Measurements from ENCODE around the gene ABCB10.
"Not testable (repeated sequence)": the region's sequence is repeated elsewhere in the genome, so short reads cannot be mapped to it uniquely, and the experiment has no call there.

The ABCB10 gene

DNA sequence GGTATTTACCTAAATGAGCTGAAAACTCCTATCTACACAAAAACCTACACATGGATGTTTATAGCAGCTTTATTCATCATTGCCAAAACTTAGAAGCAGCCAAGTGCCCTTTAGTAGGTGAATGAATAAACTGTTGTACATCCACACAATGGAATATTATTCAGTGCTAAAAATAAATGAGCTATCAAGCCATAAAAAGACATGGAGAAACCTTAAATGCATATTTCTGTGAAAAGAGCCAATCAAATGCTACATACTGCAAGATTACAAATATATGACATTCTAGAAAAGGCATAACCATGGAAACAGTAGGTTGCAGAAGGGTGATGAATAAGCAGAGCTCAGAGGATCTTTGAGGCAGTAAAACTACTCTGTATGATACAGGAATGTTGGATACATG is 23.3 kb downstream of the ABCB10 start:
- DNase-seq (ENCODE audit: low read depth) = no peak

DNA sequence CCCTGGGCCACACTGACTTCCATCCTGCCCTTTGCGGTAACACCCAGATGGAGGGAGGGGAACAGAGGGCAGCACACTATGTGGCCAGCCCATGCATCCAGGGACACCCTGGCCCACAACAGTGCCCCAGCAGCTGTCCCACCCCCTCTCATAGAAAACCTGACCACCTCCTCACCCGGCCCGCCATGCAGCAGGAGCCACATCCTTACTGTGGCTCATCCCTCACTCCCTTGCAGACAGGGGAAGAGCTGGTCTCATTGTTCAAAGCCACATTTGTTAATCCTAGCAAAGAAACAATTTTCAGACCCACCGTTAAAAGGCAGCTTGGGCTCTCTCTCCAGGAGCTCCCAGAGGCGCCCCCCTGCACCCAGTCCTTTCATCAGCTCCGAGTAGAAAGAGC is 27.2 kb downstream of the ABCB10 start:
- DNase-seq (ENCODE audit: low read depth) = no peak

DNA sequence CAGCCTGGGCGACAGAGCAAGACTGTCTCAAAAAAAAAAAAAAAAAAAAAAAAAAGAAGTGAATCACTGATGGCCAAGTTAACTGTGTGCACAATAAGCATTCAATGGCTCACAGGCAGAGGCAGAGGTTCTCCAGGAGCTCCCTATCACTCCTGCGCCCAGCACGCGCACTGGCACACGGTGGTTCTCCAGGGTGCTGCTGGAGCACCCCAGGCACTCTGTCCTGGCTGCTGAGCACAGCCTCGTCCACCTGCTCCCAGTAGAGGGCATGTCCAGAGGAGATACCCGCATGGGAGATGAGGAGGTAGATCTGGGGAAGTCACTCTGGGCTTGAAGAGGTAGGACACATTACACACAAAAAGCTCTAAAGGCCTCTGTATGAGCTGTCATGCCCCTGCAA is 28.9 kb downstream of the ABCB10 start:
- DNase-seq (ENCODE audit: low read depth) = no peak

DNA sequence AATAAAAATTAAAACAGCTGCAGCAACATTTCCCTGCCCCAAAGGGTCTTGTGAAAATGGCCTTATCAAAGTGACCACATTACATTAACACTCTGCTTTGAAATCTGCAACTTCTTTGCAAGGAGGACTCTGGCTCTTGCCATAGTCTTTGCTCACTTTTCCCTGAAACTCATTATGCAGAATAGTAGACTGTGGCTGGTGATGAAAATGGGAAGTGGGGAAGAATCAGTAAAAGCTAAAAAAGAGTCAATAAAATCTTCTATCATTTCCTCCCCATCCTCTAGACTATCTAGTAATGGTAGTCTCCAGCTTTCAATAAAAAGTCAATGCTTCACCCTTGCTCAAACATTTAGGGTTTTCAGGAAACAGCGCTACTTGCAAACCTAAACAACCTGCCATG is 31.8 kb downstream of the ABCB10 start:
- DNase-seq (ENCODE audit: low read depth) = no peak

DNA sequence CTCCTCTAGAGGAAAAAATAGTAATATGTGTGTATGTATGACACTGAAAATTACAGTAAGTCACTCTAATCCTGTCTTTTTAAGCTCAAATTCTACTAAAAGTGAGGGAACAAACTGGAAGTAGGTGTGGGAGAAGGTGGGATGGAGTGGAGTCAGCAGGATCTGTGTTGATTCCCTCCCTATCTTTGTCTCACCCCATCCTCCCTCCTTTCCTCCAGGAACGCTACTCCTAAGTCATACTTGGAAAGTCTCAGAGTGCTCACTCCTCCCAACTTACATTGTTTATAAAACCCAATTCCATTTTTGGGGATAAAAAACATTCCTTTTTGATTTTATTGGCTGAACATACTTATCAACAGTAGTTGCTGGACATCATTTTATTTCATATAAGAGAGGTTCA is 35.5 kb downstream of the ABCB10 start:
- no peak for DNase-seq (ENCODE audit: low read depth)

DNA sequence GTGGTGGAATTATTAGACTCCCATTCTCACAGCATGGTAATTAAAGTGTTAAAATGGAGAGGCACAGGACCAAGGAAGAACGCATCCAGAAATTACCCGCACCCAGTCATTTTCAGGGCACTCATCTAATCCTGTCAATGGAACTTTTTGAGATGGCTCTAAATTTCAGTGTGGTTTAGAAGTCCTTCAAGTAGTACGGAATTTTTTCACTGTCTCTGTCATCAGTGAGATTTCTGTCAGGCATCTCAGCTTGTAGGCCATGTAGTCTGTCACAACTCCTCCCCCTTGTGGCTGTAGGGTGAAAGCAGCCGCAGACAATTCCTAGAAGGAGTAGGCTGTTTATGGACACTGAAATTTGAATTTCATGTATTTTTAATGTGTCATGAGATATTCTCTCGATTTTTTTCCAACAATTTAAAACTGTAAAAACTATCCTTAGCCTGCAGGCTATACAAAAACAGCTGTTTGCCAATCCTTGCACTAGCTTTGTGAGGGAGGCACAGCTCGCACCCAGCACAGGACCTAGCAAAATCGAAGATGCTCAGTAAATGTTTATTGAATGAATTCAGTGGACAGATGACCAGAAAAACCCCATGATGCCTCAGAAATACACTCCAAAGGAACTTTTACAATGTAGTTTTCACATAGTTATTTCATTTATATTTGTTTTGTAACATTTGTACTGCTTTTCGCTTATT is 43.8 kb downstream of the ABCB10 start:
- peak; percentile 47 for DNase-seq (ENCODE audit: low read depth)

DNA sequence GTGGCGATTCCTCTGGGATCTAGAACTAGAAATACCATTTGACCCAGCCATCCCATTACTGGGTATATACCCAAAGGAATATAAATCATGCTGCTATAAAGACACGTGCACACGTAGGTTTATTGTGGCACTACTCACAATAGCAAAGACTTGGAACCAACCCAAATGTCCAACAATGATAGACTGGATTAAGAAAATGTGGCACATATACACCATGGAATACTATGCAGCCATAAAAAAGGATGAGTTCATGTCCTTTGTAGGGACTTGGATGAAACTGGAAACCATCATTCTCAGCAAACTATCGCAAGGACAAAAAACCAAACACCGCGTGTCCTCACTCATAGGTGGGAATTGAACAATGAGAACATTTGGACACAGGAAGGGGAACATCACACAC is 46.9 kb downstream of the ABCB10 start:
- not testable (repeated sequence) for DNase-seq (ENCODE audit: low read depth)

DNA sequence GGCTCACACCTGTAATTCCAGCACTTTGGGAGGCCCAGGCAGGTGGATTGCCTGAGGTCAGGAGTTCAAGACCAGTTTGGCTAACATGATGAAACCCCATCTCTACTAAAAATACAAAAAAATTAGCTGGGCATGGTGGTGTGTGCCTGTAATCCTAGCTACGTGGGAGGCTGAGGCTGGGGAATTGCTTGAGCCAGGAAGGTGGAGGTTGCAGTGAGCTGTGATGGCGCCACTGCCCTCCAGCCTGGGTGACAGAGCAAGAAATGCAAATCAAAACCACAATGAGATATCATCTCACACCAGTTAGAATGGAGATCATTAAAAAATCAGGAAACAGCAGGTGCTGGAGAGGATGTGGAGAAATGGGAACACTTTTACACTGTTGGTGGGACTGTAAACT is 47.3 kb downstream of the ABCB10 start:
- DNase-seq (ENCODE audit: low read depth) = not testable (repeated sequence)

DNA sequence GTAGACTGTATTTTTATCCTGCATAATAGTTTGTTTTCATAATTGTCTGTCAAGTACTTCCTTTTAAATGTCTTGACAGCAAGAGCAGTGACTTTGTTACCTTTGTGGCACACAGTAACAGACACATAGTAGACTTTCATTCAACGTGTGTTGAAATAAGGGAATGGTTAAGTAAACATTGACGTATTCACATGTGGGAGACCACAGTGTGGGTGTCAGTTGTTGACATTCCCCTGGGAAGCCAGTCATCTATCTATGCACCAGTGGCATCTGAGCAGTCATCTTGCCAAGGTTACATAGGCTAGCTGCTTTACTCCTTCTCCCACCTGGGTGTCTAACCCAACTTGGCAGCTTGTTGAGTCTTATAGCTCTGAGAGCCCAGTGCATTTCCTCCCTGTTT is 48.9 kb downstream of the ABCB10 start:
- no peak for DNase-seq (ENCODE audit: low read depth)

DNA sequence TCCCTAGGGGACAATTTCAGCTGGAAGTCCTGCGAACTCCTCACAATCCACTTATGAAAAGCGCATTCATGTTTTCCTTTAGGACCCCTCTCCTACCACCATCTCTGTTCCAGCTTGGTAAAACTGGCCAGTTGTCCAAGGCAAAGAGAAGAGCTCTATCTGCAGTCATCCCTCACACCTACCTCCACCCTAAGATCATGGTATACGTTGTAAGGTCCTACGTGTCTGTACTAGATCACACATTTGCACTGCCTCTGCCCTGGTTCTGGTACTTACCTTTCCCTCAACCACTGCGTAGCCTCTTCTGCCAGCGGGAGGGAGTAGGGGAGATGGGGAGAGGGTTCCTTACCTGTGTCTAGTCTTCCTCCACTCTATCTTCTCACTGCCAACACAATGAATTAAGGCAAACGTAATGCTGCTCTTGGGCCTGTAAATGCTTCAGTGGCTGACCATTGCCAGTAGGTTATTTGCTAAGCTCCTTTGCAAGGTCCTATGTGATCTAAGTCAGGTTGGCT is 49.6 kb downstream of the ABCB10 start:
- no peak for DNase-seq (ENCODE audit: low read depth)

DNA sequence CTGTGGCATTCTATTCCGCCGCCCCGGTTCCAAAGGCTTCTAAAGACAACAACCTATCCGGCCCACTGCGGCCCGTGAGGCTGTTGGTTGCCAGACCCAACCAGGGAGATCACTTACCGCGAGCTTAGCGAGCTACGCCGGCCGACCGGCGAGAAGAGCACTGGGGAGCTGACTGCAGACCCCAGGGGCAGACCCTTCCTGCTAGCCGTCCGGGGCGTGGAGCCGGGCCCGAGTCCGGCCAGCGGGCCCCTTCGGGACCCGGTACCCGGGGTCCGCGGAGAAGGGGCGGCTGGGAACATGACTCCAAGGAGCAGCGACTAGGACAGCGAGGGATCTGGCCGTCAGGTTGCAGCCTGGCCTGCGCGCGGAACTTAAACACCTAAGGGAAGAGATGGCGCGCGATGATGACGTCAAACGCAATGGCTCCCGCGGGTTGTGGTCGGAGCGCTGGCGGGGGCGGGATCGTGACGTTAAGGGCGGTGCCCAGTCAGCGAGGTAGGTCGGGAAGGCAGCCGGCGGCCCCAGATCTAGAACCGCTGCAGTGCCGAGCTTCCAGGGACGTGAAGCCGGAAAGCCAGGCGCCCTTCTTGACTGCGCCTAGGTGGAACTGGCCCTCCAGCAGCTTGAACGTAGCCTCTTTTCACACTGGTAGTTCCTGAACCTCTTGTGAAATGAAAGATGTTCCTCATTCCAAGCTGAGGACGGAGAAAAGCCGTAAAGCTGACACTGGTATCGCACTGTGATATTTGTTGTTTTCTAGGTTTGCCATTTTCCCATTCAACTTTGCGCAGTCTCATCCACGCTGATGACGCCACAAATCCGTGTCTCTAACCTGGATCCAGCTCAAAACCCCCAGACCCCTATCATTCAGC is 50.3 kb downstream of the ABCB10 start, which contains the start of gene NUP133:
NUP133 (minus strand) TSS at position 391 of the 872 bp plus-strand sequence; CDS start at position 299, 92 bp downstream.
- peak; percentile 96 for DNase-seq (ENCODE audit: low read depth)

DNA sequence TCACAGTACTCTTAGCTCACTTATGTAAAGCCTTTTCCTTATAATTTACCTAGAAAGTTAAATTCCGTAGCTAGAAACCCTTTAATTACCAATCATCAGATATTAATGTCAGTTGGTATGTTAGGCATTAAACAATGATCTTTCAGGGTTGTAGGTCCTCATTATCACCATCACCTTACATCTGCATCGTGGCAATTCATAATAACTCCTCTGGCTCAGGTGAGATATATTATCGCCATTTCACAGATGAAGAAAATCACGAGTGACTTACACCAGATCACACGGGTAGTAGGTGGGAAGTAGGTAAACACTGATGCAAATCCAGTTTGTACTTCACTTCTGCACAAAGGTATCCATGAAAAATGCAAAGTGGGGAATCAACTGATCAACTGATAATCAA is 51.0 kb downstream of the ABCB10 start:
- DNase-seq (ENCODE audit: low read depth) = no peak

DNA sequence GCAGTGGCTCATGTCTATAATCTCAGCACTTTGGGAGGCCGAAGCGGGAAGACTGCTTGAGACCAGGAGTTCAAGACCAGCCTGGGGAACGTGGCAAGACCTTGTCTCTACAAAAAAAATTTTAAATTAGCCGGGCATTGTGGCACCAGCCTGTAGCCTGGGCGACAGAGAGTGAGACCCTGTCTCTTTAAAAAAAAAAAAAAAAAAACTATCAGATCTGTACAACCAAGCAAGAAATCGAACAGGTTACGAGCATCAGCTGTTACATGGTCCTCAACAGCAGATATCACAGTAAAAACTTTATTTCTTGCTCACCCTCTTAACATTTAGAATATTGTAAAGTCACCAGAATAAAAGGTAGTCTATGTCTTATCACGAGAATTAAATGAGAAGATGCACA is 51.9 kb downstream of the ABCB10 start:
- no peak for DNase-seq (ENCODE audit: low read depth)

DNA sequence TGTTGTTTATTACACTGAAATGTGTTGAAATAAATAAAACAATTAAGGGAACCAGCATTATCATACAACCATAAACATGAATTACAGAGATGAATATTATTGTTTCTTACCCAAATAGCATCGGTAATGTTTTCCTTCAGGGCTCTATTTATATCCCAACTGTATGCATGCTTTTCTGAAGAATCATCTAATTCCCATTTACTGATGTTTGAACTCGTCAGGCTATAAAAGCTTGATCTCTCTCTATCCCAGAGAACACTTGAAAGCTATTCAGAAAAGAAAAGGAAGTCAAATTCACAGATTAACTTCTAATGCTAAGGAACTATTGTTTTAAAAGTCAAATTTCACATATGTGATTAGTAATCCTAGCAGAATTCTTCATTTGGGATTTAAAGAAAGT is 62.7 kb downstream of the ABCB10 start:
- no peak for DNase-seq (ENCODE audit: low read depth)

DNA sequence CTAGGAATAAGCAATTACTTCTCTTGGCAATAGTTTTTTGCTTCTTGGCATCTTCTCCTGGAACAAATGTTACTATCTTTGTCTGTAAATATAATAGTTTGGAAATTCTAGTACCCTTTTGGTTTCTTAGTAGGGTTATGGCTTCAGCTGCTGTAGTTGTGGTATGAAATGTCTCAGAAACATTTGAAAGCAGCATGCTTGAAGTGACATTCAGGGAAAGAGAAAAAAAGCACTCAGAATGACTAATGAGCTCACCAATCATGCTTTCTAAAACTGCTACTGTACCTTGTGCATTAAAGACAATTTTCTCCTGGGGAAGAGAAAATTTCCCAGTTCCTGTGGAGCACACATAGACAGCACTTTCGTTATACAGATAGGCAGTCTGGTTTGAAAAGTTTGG is 71.3 kb downstream of the ABCB10 start:
- no peak for DNase-seq (ENCODE audit: low read depth)

DNA sequence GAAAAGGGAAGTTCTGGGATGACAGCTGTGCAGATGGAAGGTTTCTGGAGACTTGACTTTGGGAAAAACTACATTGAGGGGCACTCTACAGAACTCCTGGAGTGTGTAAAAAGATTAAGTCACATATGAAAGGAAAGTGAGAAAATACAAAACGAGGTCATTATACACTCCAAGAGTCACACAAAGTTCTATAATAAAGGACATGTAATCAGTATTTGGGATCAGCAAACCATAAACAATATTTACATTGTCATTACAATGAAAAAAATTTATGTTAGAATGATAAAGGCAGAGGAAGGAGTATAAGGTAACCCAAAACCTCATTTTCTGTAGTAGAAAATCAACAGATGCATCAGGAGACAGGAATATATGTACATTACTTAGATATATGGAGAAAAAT is 73.2 kb downstream of the ABCB10 start:
- DNase-seq (ENCODE audit: low read depth) = no peak

DNA sequence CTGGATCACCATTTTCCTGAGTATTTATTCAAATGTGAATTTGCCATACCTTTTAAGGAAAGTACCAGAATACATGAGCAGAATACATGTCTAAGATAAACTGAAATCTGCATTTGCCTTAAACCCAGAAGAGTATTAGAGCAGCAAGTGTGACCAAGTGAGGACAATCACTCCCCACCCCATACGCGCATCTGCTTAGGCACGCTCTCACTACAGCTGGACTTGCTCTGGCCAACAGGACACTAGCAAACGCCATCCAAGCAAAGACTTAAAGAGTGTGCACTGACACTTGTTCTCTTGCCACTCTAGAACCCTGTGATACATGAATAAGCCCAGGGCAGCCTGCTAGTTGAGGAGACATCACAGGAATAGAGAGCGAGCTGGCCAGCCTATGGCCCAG is 76.0 kb downstream of the ABCB10 start:
- no peak for DNase-seq (ENCODE audit: low read depth)

DNA sequence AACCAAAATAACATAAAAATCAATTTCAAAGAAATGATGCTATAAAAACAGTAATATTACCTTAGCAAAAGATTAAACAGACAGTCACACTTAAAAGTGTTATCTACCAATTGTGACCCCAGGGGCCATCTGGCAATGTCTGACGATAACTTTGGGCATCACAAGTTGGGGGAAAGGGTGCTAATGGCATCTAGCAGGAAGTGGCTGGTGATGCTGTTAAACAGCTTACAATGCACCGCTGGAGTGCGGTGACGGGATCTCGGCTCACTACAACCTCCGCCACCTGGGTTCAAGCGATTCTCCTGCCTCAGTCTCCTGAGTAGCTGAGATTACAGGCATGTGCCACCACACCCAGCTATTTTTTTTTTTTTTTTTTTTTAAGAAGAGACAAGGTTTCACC is 78.0 kb downstream of the ABCB10 start:
- DNase-seq (ENCODE audit: low read depth) = no peak

DNA sequence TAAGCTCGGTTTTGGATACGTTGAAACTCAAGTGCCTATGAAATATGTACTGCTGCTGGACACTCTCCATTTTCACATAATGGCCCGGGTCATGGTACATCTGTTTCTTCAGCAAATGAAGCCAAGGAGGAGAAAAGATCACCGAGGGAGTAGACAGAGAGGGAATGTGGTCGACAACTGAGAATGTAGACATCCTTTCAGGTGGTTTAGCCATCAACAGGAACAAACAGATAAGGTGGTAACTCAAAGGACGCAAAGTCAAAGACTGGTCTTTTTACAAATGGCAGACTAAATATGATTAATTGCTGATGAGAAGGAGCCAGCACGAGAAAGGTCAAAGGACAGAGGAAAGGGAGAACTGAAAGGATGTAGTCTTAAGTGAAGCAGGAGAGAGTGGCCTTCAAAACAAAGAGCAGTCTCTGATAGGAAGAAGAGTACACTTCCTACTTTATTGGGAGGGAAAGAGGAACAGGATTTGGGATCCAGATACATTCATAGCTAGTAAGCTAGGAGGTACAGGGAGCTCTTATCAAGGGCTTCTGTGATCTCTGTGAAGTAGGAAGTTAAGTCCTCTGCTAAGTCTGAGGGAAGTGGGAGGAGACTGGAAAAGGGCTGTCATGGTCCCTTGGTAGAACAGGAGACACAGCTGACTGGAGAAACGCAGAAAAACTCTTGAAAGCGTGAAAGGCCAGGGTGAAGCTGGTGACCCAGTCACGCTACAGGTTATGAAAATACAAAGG is 78.7 kb downstream of the ABCB10 start:
- no peak for DNase-seq (ENCODE audit: low read depth)

DNA sequence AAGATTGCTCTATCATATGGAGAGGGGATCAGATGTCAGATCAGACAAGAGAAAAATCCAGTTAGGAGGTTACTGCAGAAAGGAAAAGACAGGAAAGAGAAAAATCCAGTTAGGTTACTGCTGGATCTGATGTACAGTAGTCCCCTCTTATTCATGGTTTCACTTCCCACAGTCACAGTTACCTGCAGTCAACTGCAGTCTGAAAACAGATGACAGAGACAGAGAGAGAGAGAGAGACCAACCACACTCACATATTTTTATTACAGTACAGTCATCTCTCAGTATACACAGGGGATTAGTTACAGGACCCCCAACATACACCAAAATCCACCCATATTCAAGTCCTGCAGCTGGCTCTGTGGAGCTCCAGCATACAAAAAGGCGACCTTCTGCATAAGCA is 79.7 kb downstream of the ABCB10 start:
- DNase-seq (ENCODE audit: low read depth) = no peak

DNA sequence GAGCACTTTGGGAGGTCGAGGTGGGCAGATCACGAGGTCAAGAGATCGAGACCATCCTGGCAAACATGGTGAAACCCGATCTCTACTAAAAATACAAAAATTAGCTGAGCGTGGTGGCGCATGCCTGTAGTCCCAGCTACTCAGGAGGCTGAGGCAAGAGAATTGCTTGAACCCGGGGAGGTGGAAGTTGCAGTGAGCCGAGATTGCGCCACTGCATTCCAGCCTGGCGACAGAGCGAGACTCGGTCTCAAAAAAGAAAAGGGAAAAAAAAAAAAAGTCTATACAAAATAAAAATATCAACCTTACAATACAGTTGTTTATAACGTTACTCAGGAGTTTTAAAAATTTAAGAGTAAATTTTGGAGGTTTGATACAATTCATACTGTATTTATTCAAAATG is 82.6 kb downstream of the ABCB10 start:
- not testable (repeated sequence) for DNase-seq (ENCODE audit: low read depth)

DNA sequence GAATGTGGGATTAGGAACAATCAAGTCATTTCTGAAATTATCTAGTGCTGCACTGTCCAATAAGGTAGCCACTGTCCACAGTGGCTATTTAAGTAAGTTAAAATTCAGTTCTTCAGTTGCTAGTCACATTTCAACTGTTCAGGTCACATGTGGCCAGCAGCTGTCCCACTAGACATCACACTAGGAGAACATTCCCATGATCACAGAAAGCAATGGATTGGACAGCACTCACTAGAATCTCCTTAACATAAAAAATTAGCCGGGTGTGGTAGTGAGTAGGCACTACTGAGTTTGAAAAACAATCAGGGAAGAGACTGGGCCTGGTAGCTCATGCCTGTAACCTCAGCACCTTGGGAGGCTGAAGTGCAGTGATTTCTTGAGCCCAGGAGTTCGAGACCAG is 84.0 kb downstream of the ABCB10 start:
- DNase-seq (ENCODE audit: low read depth) = no peak

DNA sequence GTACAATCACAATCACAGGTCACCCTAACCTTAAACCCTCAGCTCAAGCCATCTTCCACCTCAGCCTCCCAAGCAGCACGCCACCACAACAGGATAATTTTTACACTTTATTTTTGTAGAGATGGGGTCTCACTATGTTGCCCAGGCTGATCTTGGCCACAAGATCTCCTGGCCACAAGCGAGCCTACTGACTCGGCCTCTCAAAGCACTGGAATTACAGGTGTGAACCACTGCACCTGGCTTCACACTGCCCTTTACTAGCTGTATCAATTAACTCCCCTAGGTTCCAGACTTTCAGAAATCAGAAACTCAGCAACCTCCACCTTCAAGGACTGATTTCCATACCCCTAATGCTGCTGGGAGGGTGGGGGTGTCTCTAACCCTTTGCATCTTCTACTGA is 87.3 kb downstream of the ABCB10 start:
- DNase-seq (ENCODE audit: low read depth) = no peak
